ENCODE measurements around the gene SLC17A1. TPM values are rescaled to one million over a fixed set of nuclear protein-coding genes. Genes with fewer than 3 reads are reported as not detected.

SLC17A1 gene
- total and polyA plus RNA-seq, 11 donors: not detected

- DNase-seq: no peak
- no peaks in the 10 kb centered on the region for H3K9me3 ChIP-seq
- no peak overlapping the region for H3K4me3 ChIP-seq
- H3K36me3 ChIP-seq: no peaks in the 10 kb centered on the region
- H3K4me1 ChIP-seq: no peaks in the 10 kb centered on the region
- H3K27me3 ChIP-seq: peaks cover 0 to 11% (median 0%) of the 10 kb centered on the region in 9 donors
- no peak overlapping the region for H3K27ac ChIP-seq
- no peak for ATAC-seq
- TF ChIP-seq POLR2A (IDR thresholded peaks at IDR 0.05): no peak
- no peak for TF ChIP-seq CTCF (IDR thresholded peaks at IDR 0.05)
- 81 to 88% (median 83%) methylated on average over 4 of the region's 4 CpGs for WGBS, 4 donors
- intact Hi-C loops (cut with DNase I): loop anchor here in 1 of 10 donors (10.0 kb wide), 1 partner anchor 93 kb away; no protein-coding TSS in a partner anchor
Measured at GRCh38 chr6:25792016-25792415, 39.8 kb downstream of the SLC17A1 start.

- intact Hi-C loops (cut with DNase I): loop anchor here in 6 of 10 donors (5.0 to 10.0 kb wide), 5 partner anchors 103 to 215 kb away; no protein-coding TSS in a partner anchor
Measured at GRCh38 chr6:25789475-25789874, 42.4 kb downstream of the SLC17A1 start.

GRCh38 chr6:25788305-25788922 lies 43.4 kb downstream of the SLC17A1 start:
- Histone ChIP-seq H3K27me3 (no peaks in the 10 kb centered on the region), H3K27ac (no peak overlapping the region), H3K4me3 (no peak overlapping the region), H3K36me3 (no peaks in the 10 kb centered on the region), H3K4me1 (no peaks in the 10 kb centered on the region), H3K9me3 (no peaks in the 10 kb centered on the region)
- intact Hi-C loops (cut with DNase I): loop anchor here in 6 of 10 donors (5.0 to 10.0 kb wide), 5 partner anchors 104 to 216 kb away; no protein-coding TSS in a partner anchor
- 64 to 70% (median 66%) methylated on average over 4 of the region's 4 CpGs for WGBS, 4 donors
- DNase-seq (peak in 2 of 5 donors; percentile 21 to 26), ATAC-seq (peak in 2 of 4 donors; percentile 36 to 39)
- TF ChIP-seq CTCF (IDR thresholded peaks at IDR 0.05) (peak in 10 of 12 donors; percentile 22 to 46 (median 38)), POLR2A (IDR thresholded peaks at IDR 0.05) (no peak)

More at GRCh38 chr6:25789475-25789874, 42.4 kb downstream of the SLC17A1 start:
- no peak for TF ChIP-seq CTCF (IDR thresholded peaks at IDR 0.05)
- no peak for TF ChIP-seq POLR2A (IDR thresholded peaks at IDR 0.05)
- no peaks in the 10 kb centered on the region for H3K4me1 ChIP-seq
- no peak for ATAC-seq
- no peaks in the 10 kb centered on the region for H3K36me3 ChIP-seq
- 72 to 87% (median 84%) methylated on average over 2 of the region's 2 CpGs for WGBS, 4 donors
- H3K27me3 ChIP-seq: peaks cover 0 to 4% (median 0%) of the 10 kb centered on the region in 9 donors
- DNase-seq: no peak
- H3K27ac ChIP-seq: no peak overlapping the region
- no peaks in the 10 kb centered on the region for H3K9me3 ChIP-seq
- no peak overlapping the region for H3K4me3 ChIP-seq

GRCh38 chr6:25787428-25787827 lies 44.4 kb downstream of the SLC17A1 start:
- ATAC-seq (no peak), DNase-seq (no peak)
- H3K4me1 ChIP-seq: no peaks in the 10 kb centered on the region
- no peak overlapping the region for H3K27ac ChIP-seq
- no peaks in the 10 kb centered on the region for H3K27me3 ChIP-seq
- no peaks in the 10 kb centered on the region for H3K36me3 ChIP-seq
- H3K9me3 ChIP-seq: no peaks in the 10 kb centered on the region
- intact Hi-C loops (cut with DNase I): loop anchor here in 6 of 10 donors (5.0 to 10.0 kb wide), 5 partner anchors 105 to 217 kb away; no protein-coding TSS in a partner anchor
- TF ChIP-seq POLR2A (IDR thresholded peaks at IDR 0.05) (no peak), CTCF (IDR thresholded peaks at IDR 0.05) (no peak)
- no peak overlapping the region for H3K4me3 ChIP-seq
- 41 to 53% (median 45%) methylated on average over 2 of the region's 2 CpGs for WGBS, 4 donors
